ENCODE measurements around the gene TRIM14.

Gene TRIM14

GRCh38 chr9:98109052-98109451 lies 10.0 kb downstream of the TRIM14 start:
- Histone ChIP-seq H3K27ac (no peak overlapping the region), H3K27me3 (no peaks in the 10 kb centered on the region), H3K36me3 (no peaks in the 10 kb centered on the region), H3K4me1 (no peaks in the 10 kb centered on the region), H3K9me3 (peaks cover 0 to 4% (median 0%) of the 10 kb centered on the region in 3 donors), H3K4me3 (no peak overlapping the region)
- intact Hi-C loops (cut with DNase I; ENCODE audit: low total_unique reads): no loop called here
- DNase-seq: no peak
- no peak for TF ChIP-seq CTCF (IDR thresholded peaks at IDR 0.05)

GRCh38 chr9:98108531-98109031 lies 10.4 kb downstream of the TRIM14 start:
- no peak overlapping the region for H3K4me3 ChIP-seq
- H3K27me3 ChIP-seq: no peaks in the 10 kb centered on the region
- intact Hi-C loops (cut with DNase I; ENCODE audit: low total_unique reads): no loop called here
- H3K4me1 ChIP-seq: no peaks in the 10 kb centered on the region
- peak in 1 of 2 donors; percentile 50 for DNase-seq
- no peaks in the 10 kb centered on the region for H3K36me3 ChIP-seq
- no peak overlapping the region for H3K27ac ChIP-seq
- H3K9me3 ChIP-seq: peaks cover 0 to 4% (median 0%) of the 10 kb centered on the region in 3 donors
- no peak for TF ChIP-seq CTCF (IDR thresholded peaks at IDR 0.05)

- intact Hi-C loops (cut with DNase I; ENCODE audit: low total_unique reads): no loop called here
- no peaks in the 10 kb centered on the region for H3K36me3 ChIP-seq
- no peak for TF ChIP-seq CTCF (IDR thresholded peaks at IDR 0.05)
- no peak overlapping the region for H3K27ac ChIP-seq
- no peaks in the 10 kb centered on the region for H3K4me1 ChIP-seq
- H3K4me3 ChIP-seq: no peak overlapping the region
- no peak for DNase-seq
- no peaks in the 10 kb centered on the region for H3K27me3 ChIP-seq
- H3K9me3 ChIP-seq: peaks cover 0 to 4% (median 0%) of the 10 kb centered on the region in 3 donors
Measured at GRCh38 chr9:98107926-98108325, 11.1 kb downstream of the TRIM14 start.

- H3K4me1 ChIP-seq: no peaks in the 10 kb centered on the region
- peaks cover 0 to 4% (median 0%) of the 10 kb centered on the region in 3 donors for H3K9me3 ChIP-seq
- H3K4me3 ChIP-seq: no peak overlapping the region
- no peaks in the 10 kb centered on the region for H3K27me3 ChIP-seq
- DNase-seq: peak in 1 of 2 donors; percentile 57
- H3K36me3 ChIP-seq: no peaks in the 10 kb centered on the region
- H3K27ac ChIP-seq: no peak overlapping the region
- TF ChIP-seq CTCF (IDR thresholded peaks at IDR 0.05): no peak
- intact Hi-C loops (cut with DNase I; ENCODE audit: low total_unique reads): no loop called here
Measured at GRCh38 chr9:98105006-98105405, 14.0 kb downstream of the TRIM14 start.

GRCh38 chr9:98104445-98104881 lies 14.6 kb downstream of the TRIM14 start:
- peak in 1 of 2 donors; percentile 64 for DNase-seq
- H3K9me3 ChIP-seq: peaks cover 0 to 4% (median 0%) of the 10 kb centered on the region in 3 donors
- H3K27ac ChIP-seq: no peak overlapping the region
- H3K4me1 ChIP-seq: no peaks in the 10 kb centered on the region
- H3K4me3 ChIP-seq: no peak overlapping the region
- H3K27me3 ChIP-seq: no peaks in the 10 kb centered on the region
- intact Hi-C loops (cut with DNase I; ENCODE audit: low total_unique reads): no loop called here
- no peaks in the 10 kb centered on the region for H3K36me3 ChIP-seq
- TF ChIP-seq CTCF (IDR thresholded peaks at IDR 0.05): no peak

- TF ChIP-seq CTCF (IDR thresholded peaks at IDR 0.05): no peak
- Histone ChIP-seq H3K9me3 (peaks cover 0 to 4% (median 0%) of the 10 kb centered on the region in 3 donors), H3K4me3 (no peak overlapping the region), H3K4me1 (peaks cover 0 to 3% (median 0%) of the 10 kb centered on the region in 4 donors), H3K27ac (no peak overlapping the region), H3K27me3 (no peaks in the 10 kb centered on the region), H3K36me3 (no peaks in the 10 kb centered on the region)
- peak in 1 of 2 donors; percentile 60 for DNase-seq
- intact Hi-C loops (cut with DNase I; ENCODE audit: low total_unique reads): no loop called here
Measured at GRCh38 chr9:98101868-98102273, 17.2 kb downstream of the TRIM14 start.

Data from tibial artery (tissue), 4 donors.